TTC549 (cell line): ENCODE data around the gene FOXC1.

ENCODE experiments used
- FAIRE-seq: peaks from 2 replicates; lab custom pipeline; 2012; peaks lifted over from hg19 to GRCh38; lab: Jason Lieb, UNC

Gene FOXC1

DNA sequence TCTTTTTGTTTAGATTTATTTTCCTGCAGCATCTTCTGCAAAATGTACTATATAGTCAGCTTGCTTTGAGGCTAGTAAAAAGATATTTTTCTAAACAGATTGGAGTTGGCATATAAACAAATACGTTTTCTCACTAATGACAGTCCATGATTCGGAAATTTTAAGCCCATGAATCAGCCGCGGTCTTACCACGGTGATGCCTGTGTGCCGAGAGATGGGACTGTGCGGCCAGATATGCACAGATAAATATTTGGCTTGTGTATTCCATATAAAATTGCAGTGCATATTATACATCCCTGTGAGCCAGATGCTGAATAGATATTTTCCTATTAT, 3.2 kb downstream of the FOXC1 start:
- no peak for FAIRE-seq

DNA sequence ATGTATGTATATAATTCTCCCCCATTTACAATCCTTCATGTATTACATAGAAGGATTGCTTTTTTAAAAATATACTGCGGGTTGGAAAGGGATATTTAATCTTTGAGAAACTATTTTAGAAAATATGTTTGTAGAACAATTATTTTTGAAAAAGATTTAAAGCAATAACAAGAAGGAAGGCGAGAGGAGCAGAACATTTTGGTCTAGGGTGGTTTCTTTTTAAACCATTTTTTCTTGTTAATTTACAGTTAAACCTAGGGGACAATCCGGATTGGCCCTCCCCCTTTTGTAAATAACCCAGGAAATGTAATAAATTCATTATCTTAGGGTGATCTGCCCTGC, 3.6 kb downstream of the FOXC1 start:
- no peak for FAIRE-seq

DNA sequence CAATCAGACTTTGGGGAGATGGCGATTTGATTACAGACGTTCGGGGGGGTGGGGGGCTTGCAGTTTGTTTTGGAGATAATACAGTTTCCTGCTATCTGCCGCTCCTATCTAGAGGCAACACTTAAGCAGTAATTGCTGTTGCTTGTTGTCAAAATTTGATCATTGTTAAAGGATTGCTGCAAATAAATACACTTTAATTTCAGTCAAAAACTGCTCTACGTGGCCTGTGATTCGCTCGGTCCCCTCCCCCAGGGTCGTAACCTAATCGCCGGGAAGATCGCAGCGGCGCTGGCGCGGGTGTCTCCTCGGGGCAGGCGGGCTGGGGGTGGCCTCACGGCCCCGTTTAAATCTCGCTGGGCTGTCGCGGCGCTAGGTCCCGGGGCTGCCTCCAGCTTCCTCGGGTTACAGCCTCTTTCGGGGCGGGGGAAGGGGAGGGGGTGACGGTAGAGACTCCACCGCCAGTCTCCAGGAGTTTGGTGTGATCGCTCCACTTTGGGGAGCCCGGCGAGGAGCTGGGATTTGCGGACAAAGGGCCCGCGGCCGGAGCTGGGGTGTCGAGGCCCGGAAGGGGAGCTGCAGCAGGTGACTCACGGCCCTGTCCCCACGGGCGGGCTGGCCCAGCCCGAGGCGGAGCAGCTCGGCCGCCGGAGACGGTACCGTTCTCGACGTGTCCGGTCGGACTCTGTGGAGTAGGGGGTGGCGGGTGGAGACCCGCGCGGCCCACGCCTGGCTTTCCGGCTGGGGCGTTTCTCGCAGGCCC, 4.2 kb downstream of the FOXC1 start:
- FAIRE-seq: no peak

DNA sequence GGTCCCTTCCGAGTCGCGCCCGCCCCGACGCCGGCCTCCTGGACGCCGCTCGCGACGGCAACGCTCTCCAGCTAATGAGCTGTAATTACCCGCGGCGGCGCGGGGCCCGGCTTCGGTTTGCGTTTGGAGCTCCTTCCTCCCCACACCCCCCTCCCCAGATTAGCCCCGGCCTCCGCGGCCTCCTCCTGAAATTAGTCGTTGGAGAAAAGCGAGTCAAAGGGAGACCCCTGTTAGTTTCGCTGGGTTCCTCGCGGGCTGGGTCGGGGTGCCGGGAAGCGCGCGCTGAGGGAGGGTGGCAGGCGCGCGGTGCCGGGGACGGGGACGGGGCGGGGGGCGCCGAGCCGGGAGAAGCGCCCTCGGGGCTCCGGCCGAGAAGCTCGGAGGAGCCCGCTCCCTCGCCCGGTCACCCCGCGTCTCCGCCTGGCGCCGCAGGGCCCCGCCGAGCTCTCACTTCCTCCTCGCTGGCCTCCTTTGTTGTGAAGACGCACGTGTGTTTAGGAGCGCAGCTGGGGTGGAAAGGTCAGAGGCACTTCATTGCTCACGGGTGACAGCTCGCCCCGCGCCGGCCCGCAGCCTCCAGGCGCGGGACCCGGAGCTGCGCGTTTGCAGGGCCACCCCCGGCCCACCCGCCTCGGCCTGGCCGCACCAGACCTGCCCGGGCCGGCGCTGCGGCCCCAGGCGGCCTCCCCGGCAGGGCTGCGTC, 4.9 kb downstream of the FOXC1 start:
- FAIRE-seq: no peak

DNA sequence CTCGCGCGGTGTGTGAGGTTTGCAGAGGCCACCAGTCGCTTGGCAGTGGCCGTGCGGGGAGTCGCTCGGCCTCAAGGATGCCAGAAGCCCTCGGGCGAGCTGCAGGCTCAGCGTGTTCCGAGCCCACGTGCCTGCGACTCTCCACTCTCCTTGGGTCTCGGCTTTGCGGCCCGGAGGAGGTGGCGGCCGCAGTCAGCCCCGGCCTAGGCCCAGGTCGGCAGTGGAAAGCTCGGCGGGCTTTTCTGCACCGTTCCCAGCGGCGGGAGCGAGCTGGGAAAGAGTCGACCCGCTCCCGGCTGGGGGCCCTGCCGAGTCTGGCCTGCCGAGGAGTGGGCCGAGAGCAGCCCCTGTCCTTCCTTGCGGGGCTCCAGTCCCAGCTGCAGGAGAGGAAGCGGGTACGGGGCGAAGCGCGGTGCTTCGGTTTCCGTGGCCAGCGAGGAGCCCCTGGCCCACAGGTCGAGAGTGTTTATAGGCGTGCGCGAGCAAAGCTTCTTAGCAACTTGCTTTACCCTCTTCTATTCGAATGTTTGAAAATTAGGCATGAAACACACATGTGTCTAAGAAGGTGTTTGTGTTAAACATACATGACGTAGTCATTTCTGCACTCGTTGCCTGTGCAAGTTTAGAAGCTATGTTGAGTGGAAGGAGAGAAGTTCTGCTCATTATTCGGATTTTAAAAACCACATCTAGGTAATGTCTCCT, 5.6 kb downstream of the FOXC1 start:
- no peak for FAIRE-seq

DNA sequence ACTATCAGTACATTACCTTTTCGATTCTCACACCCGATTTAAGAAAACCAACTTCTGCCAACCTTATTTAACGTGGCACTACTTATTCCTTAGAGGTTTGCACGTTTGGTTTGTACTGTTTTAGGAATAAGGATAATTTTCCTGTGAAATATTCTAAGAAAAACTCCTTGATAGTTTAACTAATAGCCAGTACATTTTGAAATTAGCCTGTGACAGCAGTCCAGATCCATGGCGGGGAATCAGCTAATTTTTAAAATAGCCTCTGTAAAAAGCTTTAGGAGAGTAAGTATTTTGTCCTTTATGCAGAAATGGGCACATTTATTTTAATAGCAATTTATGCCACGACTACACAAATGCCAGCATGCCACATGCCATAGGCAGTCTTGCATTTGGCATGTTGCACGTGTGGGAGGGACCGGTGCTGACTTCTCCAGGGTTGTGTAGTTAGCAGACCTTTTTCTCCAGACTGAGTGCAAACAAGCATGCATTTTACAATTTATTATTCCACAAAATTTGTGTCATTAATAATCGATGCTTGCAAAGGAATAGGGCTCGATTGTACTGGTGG, 6.2 kb downstream of the FOXC1 start:
- no peak for FAIRE-seq

DNA sequence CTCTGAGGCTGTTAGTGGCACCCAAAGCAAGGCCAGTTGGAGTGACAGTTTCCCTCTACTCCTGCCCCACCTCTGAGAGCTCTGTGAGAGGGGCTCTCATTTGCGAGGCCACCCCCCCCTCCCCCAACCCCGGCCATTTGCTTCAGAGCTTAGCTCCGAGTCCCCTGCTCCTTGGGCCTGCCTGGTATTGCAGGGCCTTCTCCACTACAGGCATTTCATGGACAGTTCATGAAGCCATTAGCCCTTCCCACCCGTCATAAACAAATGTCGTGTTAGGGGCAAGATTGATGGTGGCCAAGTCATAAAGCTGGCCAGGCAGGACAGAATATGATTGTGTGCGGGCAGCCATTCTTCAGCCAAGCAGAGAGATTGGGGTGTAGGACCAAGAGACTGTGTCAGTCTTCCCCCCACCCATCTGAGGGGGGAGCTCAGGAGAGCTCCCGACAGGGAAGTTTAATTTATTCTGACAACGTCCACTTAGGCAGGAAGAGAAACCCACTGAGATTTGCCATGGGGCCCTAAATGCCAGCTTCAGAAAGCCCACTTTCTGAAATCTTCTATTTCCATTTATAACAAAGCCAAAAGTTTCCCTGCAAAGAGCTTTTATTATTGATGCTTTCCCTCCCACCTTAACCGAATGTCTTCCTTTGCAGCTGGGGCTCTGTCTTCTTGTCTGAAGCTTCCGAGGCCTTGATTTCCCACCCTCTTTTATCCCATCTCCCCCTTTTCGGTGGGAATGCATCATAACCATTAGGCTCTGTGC, 7.2 kb downstream of the FOXC1 start:
- FAIRE-seq: no peak

DNA sequence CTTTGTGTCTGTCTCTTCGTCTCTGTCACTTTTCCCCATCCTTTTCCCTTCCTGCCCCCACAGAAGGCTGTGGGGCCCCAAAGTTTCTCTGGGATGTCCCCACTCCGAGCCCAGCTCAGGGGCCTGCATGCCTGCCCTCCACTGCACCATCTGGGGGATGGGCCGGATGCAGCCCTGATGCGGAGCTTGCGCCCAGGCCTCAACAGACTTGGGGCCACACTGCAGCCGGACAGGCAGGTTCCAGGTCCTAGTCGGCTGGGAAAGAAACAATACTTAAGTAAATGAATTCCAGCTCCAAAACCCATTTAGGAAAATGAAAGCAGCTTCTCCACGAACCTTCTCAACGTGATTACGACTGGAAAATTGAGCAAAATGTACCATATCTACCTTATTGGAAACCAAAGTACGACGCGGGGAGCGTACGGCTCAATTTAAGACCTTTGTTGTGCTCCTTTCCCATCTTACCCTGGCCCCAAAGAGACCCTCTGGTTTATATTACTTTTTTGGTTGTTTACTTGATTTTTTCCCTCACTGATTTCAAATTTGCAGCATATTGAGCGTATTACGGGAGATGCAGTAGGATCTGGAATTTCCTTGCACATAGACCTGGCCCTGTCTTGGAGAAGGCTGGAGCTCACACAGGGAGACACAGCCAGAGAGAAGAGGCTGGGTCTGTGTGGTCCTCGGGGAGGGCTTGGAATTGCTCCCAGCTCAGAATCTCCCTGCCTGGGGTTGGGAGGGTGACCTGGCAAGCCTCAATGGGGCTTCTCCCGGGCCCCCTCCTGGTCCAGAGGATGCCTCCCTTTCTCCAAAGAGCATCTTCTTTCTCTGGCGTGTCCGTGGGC, 8.0 kb downstream of the FOXC1 start:
- no peak for FAIRE-seq

DNA sequence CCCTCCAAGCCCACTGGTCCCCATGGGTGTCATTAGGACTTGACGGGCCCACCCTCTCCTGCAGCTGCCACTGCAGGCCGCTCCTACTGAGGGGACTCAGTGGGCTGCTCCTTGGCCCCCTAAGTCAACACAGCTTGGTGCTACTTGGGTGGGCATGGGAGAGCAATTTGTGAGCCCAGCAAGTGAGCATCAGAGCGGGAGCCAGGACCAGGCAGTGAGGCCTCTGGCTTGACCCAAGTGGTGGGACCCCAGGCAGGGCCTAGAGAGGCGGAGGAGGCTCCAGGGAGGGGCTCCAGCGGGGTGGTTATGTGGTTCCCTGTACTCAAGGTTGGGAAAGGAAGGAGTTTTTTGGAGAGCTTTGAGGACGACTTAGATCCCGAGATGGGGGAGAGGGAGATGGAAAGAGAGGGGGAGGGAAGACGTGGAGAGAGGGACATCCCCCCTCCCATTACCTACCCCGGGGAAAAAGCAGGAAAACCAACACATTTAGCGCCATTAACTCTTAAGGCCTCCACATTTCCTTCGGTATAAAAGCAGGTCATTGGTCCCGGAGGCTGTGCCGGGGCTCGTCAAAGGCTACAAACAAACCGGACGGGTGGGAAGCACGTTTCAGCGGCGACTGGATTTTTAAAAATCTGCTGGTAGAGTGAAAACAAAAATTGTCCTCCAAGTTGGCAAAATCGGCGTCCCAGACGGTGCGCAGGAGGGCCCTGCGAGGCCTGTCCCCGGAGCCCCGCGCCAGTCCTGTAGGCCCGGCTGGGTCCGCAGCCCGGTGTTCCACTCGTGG, 8.8 kb downstream of the FOXC1 start:
- no peak for FAIRE-seq

DNA sequence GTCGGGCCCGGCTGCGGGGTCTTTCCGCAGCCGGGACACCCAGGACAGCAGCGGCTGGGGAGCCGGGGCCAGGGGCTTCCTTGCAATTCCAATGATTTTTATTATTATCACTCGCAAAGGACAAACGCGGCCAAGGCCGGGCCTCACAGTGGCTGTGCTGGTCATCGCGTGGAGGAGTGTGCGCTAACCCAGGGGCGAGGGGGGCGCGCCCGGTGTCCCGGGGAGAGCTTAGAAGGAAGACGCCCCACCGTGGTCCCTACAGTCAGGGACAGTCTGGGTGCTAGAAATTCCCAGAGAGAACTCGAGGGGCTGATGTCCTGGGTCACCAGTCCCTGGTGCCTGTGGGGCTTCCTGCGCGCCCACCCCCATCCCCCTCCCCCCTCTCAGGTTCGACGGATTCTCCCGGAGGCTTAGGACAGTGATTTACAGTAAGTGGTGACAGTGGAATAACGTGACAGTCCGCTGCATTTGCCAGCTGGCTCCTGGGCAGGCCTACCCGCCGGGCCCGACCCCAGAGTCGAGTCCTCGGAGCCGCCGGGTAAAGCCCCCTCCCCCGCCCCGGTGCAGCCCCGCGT, 9.5 kb downstream of the FOXC1 start:
- FAIRE-seq: no peak

DNA sequence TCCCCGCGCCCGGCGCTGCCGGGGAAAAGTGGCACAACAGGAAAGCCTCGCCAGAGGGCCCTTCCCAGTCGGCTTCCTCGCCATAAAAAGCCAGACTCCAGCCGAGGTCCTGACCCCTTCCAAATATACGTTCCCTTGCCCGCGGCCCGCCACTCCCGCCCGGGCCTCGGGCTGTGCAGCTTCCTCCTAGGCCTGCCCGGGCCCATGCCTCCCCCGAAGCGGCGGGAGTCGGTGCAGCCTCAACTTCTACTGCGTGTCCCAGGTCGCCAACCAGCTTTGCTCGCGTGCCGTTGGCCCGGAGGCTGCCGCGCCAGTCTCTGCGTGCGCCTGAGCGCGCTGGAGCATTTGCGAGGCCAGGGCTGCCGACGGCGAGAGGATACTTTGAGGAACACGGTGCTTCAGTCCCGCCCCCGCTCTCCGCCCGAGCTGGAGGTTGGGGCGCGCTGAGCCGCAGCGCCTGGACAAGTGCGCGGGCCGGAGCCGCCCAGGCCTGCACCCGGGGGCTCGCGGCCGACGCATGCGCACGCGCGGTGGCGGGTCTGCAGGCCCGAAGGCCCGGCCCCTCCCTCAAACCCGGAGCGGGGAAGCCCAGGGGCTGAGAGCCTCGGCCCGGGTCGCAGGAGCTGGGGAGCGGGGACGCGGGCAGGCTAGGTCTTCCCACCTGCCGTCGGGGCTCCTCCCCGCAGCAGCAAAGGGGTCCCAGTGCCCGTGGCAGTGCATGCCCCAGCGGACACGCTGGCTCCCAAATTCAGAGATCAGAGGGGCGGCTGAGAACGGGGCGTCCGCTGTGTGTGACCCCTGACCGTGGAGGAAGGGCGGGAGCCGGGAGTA, 10.2 kb downstream of the FOXC1 start:
- no peak for FAIRE-seq

DNA sequence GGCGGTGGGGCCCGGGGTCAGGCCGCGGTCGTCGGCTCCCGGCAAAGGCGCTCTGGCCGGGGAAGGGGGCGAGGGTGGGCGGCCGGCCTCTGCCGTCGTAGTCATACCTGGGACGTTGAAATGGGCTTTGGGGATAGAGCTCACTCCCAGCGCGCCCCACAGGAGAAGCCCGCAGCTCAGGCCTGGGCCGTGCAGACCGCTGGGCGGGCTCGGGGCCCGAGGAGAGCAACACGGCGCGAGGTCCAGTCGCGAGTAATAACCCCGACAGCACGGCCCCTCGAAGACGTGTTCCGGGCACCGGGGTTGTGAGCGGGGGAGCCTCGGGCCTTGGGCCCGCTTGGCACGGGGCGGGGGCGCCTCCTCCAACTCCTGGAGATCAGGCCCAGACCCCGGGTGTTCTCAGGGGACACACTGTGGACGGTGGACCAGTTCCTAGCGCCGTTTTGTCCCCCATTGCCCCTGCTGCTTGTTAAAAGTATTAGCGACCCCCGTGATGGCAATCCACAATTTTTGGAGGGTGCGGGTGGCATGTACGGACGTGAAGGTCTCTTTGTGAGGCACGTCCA, 10.9 kb downstream of the FOXC1 start:
- no peak for FAIRE-seq

DNA sequence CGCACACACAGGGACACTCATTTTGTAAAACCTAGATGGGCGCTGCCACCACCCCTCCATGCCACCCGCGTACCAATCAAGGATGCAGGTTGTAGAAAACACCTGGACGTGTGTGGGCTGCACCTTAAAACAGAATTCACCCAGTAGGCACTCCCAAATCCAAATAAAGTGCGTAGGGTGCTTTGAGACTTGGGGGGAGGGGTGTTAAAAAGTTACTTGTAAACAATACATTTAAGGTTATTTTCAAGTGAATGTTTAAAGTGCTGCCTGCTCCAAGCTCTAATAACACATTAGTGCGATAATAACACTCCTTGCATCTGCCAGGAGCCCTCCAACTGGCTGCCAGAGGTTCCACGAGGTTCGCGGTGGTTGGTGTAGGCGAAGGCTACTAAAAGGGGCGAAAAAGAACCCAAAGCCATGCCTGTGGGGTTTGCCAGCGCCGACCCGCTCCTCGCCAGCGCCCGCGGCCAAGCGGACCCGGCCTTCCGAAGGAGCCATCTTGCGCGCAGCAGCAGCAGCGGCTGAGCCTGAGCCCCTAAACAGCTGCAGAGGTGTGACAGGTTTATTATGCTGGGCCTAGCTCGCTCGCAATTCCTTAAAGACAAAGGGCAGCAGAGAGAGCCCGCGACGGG, 11.5 kb downstream of the FOXC1 start:
- no peak for FAIRE-seq

DNA sequence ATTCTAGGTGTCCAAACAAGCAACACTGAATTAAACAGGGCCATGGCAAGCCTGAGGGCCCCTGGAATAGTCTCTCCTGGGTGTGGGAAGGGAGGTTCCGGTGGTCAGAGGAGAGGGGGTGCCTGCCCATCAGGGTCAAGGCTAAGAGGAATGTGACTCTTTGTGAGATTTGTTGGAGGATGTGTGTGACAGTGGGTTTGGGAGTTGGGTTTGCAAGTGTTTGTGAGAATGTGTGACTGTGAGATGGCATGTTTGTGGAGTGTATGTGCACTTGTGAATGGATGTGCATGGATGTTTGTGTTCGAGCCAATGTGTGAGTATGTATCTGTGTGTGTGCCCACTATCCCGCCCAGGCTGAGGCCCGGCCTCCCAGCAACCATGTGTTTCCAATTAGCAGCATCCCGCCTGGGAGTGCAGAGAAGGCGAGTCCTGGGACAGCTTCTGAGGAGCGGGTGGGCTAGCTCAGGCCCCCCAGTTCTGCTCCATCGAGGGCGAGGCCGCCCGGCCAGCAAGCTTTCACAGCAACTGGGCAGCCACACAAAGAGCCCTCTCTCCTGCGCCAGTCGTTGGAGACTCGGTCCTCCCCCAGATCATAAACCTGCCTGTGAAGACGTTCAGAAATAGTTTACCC, 12.6 kb downstream of the FOXC1 start:
- no peak for FAIRE-seq

DNA sequence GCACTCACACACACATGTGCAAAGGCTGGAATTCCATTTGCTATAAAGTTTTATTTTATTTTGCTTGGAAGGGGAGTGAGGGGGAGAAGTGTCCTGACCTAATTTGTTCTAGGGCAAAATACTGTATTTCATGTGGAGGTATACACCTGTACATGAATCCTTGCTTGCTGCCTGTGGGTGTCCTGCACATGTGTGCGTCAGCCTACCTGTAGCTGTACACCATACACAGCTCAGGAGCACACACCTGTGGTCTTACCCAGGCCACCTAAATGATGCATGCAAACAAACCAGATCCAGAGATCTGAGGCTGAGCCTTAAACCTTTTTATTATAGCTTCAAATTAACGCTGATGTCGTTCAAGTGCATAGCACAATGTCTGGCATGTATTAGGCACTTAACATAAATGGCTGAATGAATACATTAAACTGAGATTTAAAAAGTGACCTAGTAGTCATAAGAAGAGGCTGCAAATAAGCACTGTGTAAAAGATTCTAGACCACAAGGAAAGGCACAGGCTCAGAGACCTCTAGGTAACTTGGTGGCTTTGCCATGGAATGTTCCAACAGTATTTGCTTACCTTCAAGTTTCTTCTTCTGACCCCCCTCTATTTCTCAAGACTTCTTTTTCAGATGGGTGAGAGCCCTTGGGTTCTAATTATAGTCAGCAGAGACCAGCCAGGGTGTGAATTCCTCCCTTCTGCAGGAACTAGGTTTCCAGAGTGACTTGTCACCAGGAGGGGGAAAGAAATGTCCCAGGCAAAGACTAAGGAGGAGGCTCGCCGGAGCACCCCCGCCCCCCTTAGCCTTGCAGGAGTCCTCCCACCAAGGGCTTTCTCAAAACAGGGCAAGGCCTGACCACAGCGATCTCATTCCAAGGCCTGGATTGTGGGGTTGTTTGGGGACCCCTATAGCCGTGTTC, 13.4 kb downstream of the FOXC1 start:
- no peak for FAIRE-seq

DNA sequence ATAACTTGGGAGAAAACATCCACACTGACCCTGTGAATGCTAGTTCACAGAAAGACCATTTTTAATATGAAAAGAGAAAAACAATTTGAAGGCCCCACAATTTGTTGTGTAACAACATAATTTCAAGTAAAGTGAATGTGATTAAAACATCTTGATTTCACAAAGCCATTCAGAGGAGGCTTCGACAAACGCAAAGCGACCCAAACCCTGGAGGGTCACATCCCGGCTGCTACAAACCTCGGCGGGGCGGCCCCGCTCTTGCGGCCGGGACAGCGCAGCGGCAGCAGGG, 14.0 kb downstream of the FOXC1 start:
- FAIRE-seq: no peak
